Measurements from ENCODE around the gene TRIM38.

DNA sequence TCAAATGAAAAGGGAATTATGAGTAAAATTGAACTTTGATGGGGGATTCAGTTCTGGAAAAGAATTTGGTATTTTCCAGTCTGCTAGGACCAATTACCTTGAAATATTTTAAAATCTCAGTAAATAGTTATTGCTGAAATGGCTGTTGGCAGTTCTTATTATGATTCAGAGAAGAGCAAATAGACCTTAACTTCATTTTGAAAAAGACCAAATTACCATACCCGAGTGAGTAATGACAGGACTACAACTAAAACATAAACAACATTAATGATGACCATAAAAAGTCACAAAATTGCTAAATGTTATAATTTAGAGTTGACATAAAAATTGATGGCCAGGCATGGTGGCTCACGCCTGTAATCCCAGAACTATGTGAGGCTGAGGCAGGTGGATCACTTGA is 21.7 kb downstream of the TRIM38 start:
- TF ChIP-seq, protein P1, sequence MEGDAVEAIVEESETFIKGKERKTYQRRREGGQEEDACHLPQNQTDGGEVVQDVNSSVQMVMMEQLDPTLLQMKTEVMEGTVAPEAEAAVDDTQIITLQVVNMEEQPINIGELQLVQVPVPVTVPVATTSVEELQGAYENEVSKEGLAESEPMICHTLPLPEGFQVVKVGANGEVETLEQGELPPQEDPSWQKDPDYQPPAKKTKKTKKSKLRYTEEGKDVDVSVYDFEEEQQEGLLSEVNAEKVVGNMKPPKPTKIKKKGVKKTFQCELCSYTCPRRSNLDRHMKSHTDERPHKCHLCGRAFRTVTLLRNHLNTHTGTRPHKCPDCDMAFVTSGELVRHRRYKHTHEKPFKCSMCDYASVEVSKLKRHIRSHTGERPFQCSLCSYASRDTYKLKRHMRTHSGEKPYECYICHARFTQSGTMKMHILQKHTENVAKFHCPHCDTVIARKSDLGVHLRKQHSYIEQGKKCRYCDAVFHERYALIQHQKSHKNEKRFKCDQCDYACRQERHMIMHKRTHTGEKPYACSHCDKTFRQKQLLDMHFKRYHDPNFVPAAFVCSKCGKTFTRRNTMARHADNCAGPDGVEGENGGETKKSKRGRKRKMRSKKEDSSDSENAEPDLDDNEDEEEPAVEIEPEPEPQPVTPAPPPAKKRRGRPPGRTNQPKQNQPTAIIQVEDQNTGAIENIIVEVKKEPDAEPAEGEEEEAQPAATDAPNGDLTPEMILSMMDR (IDR thresholded peaks at IDR 0.05) = no peak
- no peak for TF ChIP-seq POLR2A (IDR thresholded peaks at IDR 0.05)

Measured in body of pancreas (tissue), 4 donors.